HK-2 (cell line): ENCODE measurements around the gene SCGB1D1.

Experiments used
- DNase-seq: peaks from one replicate; pipeline ENCODE4 v3.0.0-alpha.2; 2018; ENCODE audit not compliant: unreplicated experiment

The SCGB1D1 gene

GRCh38 chr11:62233730-62234129 is 43.7 kb downstream of the SCGB1D1 start:
- DNase-seq = no peak

GRCh38 chr11:62236187-62236586 is 46.2 kb downstream of the SCGB1D1 start:
- no peak for DNase-seq

GRCh38 chr11:62237499-62237898 is 47.5 kb downstream of the SCGB1D1 start:
- DNase-seq = no peak

GRCh38 chr11:62238151-62238550 is 48.1 kb downstream of the SCGB1D1 start:
- DNase-seq = no peak

GRCh38 chr11:62241095-62241494 is 51.1 kb downstream of the SCGB1D1 start:
- no peak for DNase-seq

GRCh38 chr11:62242021-62242420 is 52.0 kb downstream of the SCGB1D1 start, which contains the start of gene SCGB1D2:
TSS of gene SCGB1D2 (plus strand) at chr11:62242239. CDS start at chr11:62242308, 69 bp downstream.
- DNase-seq = no peak
